Measurements from ENCODE around the gene MRPS6. TPM values are rescaled to one million over a fixed set of nuclear protein-coding genes. Genes with fewer than 3 reads are reported as not detected.

MRPS6 gene
- total and polyA plus RNA-seq, 2 experiments from 2014 or later, result 13.7 to 83.9 TPM

GRCh38 chr21:34128124-34128523 lies 54.7 kb downstream of the MRPS6 start:
- H3K36me3 ChIP-seq (ENCODE audit: low read depth), result no peaks in the 10 kb centered on the region
- H4K20me1 ChIP-seq (ENCODE audit: insufficient read depth), result no peaks in the 10 kb centered on the region
- H2AFZ ChIP-seq, result no peak overlapping the region
- H3K4me3 ChIP-seq, result no peak overlapping the region
- WGBS, 2 experiments (ENCODE audit: low coverage in 1 of 2, low lambda C conversion rate in 2 of 2, missing lambda C conversion rate in 2 of 2), result 64 to 68% methylated on average over 6 of the region's 6 CpGs
- no peaks in the 10 kb centered on the region for H3K9me2 ChIP-seq (ENCODE audit: insufficient read depth)
- no peak for TF ChIP-seq EZH2phosphoT487 (IDR thresholded peaks at IDR 0.05; ENCODE audit: insufficient read depth, low read depth)
- TF ChIP-seq EZH2 (IDR thresholded peaks at IDR 0.05; ENCODE audit: insufficient read depth, poor library complexity, severe bottlenecking), result no peak
- peaks cover 64% of the 10 kb centered on the region for H3K79me2 ChIP-seq (ENCODE audit: insufficient read depth)
- no peak overlapping the region; the same call in 1 of the 2 replicates for H3K27ac ChIP-seq
- no peak overlapping the region for H3K4me2 ChIP-seq (ENCODE audit: unreplicated experiment)
- no peaks in the 10 kb centered on the region for H3K9me3 ChIP-seq (ENCODE audit: low read depth)
- H3K9ac ChIP-seq, result no peak overlapping the region
- in situ Hi-C loops (cut with MboI), result no loop called here
- H3K27me3 ChIP-seq (replicated peaks; ENCODE audit: insufficient read depth), result no peaks in the 10 kb centered on the region
- peaks cover 62% of the 10 kb centered on the region for H3F3A ChIP-seq (ENCODE audit: insufficient read depth)
- H3K4me1 ChIP-seq (ENCODE audit: insufficient read depth), result peaks cover 39% of the 10 kb centered on the region
- peak; percentile 4 for DNase-seq

GRCh38 chr21:34128674-34129038 lies 55.3 kb downstream of the MRPS6 start:
- Histone ChIP-seq H3K9me3 (ENCODE audit: low read depth) (no peaks in the 10 kb centered on the region), H3K36me3 (ENCODE audit: low read depth) (no peaks in the 10 kb centered on the region), H2AFZ (peak overlapping the region; percentile 84), H3K4me1 (ENCODE audit: insufficient read depth) (peaks cover 39% of the 10 kb centered on the region), H4K20me1 (ENCODE audit: insufficient read depth) (no peaks in the 10 kb centered on the region), H3K9ac (peak overlapping the region; percentile 66), H3K9me2 (ENCODE audit: insufficient read depth) (no peaks in the 10 kb centered on the region), H3K27ac (peak overlapping the region; percentile 82), H3K4me2 (ENCODE audit: unreplicated experiment) (peak overlapping the region; percentile 94), H3K79me2 (ENCODE audit: insufficient read depth) (peaks cover 69% of the 10 kb centered on the region), H3F3A (ENCODE audit: insufficient read depth) (peaks cover 62% of the 10 kb centered on the region), H3K4me3 (0 out of 2 replicates have a peak overlapping the region, but pooled peaks have one; percentile 67), H3K27me3 (replicated peaks; ENCODE audit: insufficient read depth) (no peaks in the 10 kb centered on the region)
- WGBS, 2 experiments (ENCODE audit: low coverage in 1 of 2, low lambda C conversion rate in 2 of 2, missing lambda C conversion rate in 2 of 2), result 24 to 33% methylated on average over 3 of the region's 3 CpGs
- no peak for DNase-seq
- no peak for TF ChIP-seq EZH2phosphoT487 (IDR thresholded peaks at IDR 0.05; ENCODE audit: insufficient read depth, low read depth)
- no peak for TF ChIP-seq EZH2 (IDR thresholded peaks at IDR 0.05; ENCODE audit: insufficient read depth, poor library complexity, severe bottlenecking)
- in situ Hi-C loops (cut with MboI), result no loop called here

- 4 to 6% methylated on average over 17 of the region's 17 CpGs for WGBS, 2 experiments (ENCODE audit: low coverage in 1 of 2, low lambda C conversion rate in 2 of 2, missing lambda C conversion rate in 2 of 2)
- H3K9me3 ChIP-seq (ENCODE audit: low read depth), result no peaks in the 10 kb centered on the region
- peak overlapping the region; percentile 84 for H2AFZ ChIP-seq
- peaks cover 69% of the 10 kb centered on the region for H3K79me2 ChIP-seq (ENCODE audit: insufficient read depth)
- H3K4me3 ChIP-seq, result peak overlapping the region; percentile 67
- no peak for TF ChIP-seq EZH2 (IDR thresholded peaks at IDR 0.05; ENCODE audit: insufficient read depth, poor library complexity, severe bottlenecking)
- no peak for TF ChIP-seq EZH2phosphoT487 (IDR thresholded peaks at IDR 0.05; ENCODE audit: insufficient read depth, low read depth)
- in situ Hi-C loops (cut with MboI), result no loop called here
- DNase-seq, result peak; percentile 94
- no peaks in the 10 kb centered on the region for H3K27me3 ChIP-seq (replicated peaks; ENCODE audit: insufficient read depth)
- H3K36me3 ChIP-seq (ENCODE audit: low read depth), result no peaks in the 10 kb centered on the region
- peak overlapping the region; percentile 82 for H3K27ac ChIP-seq
- peaks cover 39% of the 10 kb centered on the region for H3K4me1 ChIP-seq (ENCODE audit: insufficient read depth)
- H3K9ac ChIP-seq, result peak overlapping the region; percentile 66
- H3K9me2 ChIP-seq (ENCODE audit: insufficient read depth), result no peaks in the 10 kb centered on the region
- H3F3A ChIP-seq (ENCODE audit: insufficient read depth), result peaks cover 62% of the 10 kb centered on the region
- no peaks in the 10 kb centered on the region for H4K20me1 ChIP-seq (ENCODE audit: insufficient read depth)
- peak overlapping the region; percentile 94 for H3K4me2 ChIP-seq (ENCODE audit: unreplicated experiment)
These were observed 55.9 kb downstream of the MRPS6 start for GRCh38 chr21:34129039-34129891.

- H3K9ac ChIP-seq, result peak overlapping the region; percentile 66
- H2AFZ ChIP-seq, result peak overlapping the region; percentile 84
- H3K4me3 ChIP-seq, result peak overlapping the region; percentile 67
- WGBS, 2 experiments (ENCODE audit: low coverage in 1 of 2, low lambda C conversion rate in 2 of 2, missing lambda C conversion rate in 2 of 2), result 64 to 79% methylated on average over 5 of the region's 5 CpGs
- no peaks in the 10 kb centered on the region for H3K27me3 ChIP-seq (replicated peaks; ENCODE audit: insufficient read depth)
- no peaks in the 10 kb centered on the region for H3K9me3 ChIP-seq (ENCODE audit: low read depth)
- H3K9me2 ChIP-seq (ENCODE audit: insufficient read depth), result no peaks in the 10 kb centered on the region
- H3K4me2 ChIP-seq (ENCODE audit: unreplicated experiment), result peak overlapping the region; percentile 94
- peak; percentile 52 for DNase-seq
- peaks cover 39% of the 10 kb centered on the region for H3K4me1 ChIP-seq (ENCODE audit: insufficient read depth)
- H3K36me3 ChIP-seq (ENCODE audit: low read depth), result no peaks in the 10 kb centered on the region
- H3K27ac ChIP-seq, result peak overlapping the region; percentile 82
- peaks cover 62% of the 10 kb centered on the region for H3F3A ChIP-seq (ENCODE audit: insufficient read depth)
- in situ Hi-C loops (cut with MboI), result no loop called here
- TF ChIP-seq EZH2phosphoT487 (IDR thresholded peaks at IDR 0.05; ENCODE audit: insufficient read depth, low read depth) (no peak), EZH2 (IDR thresholded peaks at IDR 0.05; ENCODE audit: insufficient read depth, poor library complexity, severe bottlenecking) (no peak)
- peaks cover 70% of the 10 kb centered on the region for H3K79me2 ChIP-seq (ENCODE audit: insufficient read depth)
- no peaks in the 10 kb centered on the region for H4K20me1 ChIP-seq (ENCODE audit: insufficient read depth)
These were observed 56.7 kb downstream of the MRPS6 start for GRCh38 chr21:34129901-34130715.
